ENCODE results near the gene TTLL13.
A peak's percentile ranks its signal among the peaks of the same experiment; 100 is the strongest.

GRCh38 chr15:90300988-90301706 lies 51.8 kb downstream of the TTLL13 start:
- TF ChIP-seq CTCF (IDR thresholded peaks at IDR 0.05) (peak; percentile 91), POLR2AphosphoS5 (IDR thresholded peaks at IDR 0.05; ENCODE audit: low read depth, low read length) (no peak), SIN3A (IDR thresholded peaks at IDR 0.05; ENCODE audit: borderline replicate concordance, insufficient read depth, low read depth, low read length) (no peak)
- TF ChIP-seq, protein P1, sequence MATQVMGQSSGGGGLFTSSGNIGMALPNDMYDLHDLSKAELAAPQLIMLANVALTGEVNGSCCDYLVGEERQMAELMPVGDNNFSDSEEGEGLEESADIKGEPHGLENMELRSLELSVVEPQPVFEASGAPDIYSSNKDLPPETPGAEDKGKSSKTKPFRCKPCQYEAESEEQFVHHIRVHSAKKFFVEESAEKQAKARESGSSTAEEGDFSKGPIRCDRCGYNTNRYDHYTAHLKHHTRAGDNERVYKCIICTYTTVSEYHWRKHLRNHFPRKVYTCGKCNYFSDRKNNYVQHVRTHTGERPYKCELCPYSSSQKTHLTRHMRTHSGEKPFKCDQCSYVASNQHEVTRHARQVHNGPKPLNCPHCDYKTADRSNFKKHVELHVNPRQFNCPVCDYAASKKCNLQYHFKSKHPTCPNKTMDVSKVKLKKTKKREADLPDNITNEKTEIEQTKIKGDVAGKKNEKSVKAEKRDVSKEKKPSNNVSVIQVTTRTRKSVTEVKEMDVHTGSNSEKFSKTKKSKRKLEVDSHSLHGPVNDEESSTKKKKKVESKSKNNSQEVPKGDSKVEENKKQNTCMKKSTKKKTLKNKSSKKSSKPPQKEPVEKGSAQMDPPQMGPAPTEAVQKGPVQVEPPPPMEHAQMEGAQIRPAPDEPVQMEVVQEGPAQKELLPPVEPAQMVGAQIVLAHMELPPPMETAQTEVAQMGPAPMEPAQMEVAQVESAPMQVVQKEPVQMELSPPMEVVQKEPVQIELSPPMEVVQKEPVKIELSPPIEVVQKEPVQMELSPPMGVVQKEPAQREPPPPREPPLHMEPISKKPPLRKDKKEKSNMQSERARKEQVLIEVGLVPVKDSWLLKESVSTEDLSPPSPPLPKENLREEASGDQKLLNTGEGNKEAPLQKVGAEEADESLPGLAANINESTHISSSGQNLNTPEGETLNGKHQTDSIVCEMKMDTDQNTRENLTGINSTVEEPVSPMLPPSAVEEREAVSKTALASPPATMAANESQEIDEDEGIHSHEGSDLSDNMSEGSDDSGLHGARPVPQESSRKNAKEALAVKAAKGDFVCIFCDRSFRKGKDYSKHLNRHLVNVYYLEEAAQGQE (IDR thresholded peaks at IDR 0.05; ENCODE audit: insufficient read depth in 1 of 2, low read depth in 2 of 2, low read length in 1 of 2) = no peak
